ENCODE results near the gene LRRN2.
A peak's percentile ranks its signal among the peaks of the same experiment; 100 is the strongest.

The LRRN2 gene

DNA sequence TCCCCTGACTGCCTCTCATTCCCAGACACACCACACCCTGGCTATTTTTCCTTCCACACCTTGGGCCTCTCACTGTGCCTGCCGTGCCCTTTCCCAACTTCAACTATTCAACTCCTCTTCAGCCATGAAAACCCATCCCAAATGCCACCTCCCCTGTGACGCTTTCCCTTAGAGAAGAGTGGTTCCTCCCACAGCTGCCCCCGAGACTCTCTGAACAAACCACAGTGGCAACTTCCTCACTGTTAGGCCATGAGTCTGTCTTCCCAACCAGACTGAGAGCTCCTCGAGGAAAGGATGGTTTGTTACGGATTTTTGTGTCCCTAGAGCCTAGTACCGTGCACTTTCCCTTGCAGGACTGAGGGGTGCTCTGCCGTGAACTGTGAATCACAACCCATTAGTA is 59.2 kb downstream of the LRRN2 start:
- no peak for DNase-seq

- DNase-seq = no peak
Observed at GRCh38 chr1:204624631-204625216, 60.8 kb downstream of the LRRN2 start.

- peak; percentile 14 for DNase-seq
Observed at GRCh38 chr1:204623894-204624361, 61.6 kb downstream of the LRRN2 start.

DNA sequence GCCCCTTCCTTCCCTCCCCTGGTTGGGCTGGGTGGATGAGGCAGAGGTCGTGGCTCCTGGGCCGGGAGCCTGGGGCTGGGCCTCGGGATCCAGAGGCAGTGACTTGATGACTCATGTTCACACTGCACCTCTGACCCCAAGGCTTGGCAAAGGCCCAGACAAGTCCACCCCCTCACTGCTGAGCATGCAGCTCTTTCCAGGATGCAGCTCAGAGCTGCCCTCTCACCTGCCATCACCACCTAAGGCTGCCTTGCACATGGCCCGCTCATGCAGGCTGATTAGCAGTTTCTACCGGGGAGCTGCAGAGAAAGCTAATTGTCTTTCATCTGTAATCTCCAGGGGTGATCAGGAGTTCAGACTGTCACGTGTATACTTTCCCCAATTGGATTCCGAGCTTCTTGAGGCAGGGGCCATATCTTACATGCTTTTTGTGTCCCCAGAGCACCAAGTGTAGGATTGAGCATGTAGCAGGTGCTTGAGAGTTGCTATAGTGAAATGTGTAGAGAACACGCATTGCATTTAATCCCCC is 62.1 kb downstream of the LRRN2 start:
- DNase-seq = no peak

GRCh38 chr1:204621996-204622395 is 63.5 kb downstream of the LRRN2 start:
- no peak for DNase-seq

- no peak for DNase-seq
Observed at GRCh38 chr1:204621396-204621795, 64.1 kb downstream of the LRRN2 start.

- DNase-seq = no peak
Observed at GRCh38 chr1:204619721-204620120, 65.8 kb downstream of the LRRN2 start.

DNA sequence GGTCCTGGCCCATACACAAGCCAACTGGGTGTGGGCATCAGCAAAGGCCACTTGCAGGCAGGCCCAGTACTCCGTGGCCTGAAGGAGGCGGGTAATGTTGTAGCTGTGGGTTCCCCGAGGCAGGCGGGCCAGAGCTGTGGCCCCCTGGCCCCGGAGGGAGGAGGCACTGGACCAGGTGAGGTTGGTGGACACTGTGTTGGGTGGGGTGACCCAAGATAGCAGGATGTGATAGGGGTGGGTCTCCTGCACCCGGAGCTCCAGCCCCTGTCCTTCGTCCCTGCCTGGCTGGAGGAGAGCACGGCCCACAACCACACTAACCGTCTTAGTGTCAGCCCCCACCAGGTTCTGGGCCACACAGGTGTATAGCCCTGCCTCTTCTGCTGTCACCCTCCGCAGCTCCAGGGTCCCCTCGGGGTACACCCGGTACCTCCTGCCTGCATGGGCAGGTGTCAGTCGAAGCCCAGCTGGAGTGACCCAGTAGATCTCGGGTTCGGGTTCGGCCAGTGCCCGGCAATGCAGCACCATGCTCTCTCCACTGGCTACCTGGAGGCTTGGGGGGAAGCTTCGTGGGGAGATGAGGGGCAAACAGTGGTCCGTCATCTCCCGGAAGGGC is 67.3 kb downstream of the LRRN2 start:
- DNase-seq = no peak

DNA sequence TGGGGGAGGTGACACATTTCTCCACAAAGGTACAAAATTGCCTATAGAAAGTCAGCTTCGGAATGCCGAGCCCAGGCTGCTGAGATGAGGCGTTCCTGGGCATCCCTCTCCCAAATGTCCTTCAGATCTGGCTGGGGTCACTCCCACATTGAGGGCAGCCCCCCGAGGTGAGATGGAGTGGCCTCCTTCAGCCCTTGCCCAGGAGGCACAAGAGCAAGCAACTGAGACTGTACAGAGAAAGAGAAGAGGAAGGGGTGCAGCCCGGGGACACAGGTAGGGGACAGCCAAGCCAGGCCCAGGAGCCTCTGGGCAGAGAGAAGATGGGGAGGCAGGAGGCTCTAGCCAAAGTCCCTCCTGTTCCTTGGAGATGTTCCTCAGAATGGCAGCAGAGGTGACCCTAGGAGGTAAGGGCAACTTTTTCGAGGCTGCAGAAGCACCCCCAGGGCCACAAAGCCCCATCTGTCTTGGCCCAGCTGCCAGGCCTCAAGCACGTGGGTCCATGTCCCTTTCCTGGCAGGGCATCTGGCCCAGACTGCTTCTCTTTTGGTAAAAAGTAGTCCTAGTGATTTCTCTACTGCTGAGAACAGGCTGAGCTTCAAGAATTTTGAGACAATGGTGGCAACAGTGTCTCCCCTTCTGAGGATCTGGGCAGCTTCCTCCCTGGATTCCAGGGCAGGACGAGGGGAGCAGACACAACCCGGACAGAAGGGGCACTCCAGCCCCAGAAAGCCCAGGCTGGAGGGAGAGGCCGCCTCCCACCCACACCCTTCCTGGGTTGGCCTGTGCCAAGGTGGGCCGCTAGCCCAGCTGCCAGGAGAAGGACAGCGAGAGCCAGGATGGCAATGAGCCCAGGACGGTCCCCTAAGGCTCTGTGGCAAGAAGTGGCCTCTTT is 68.0 kb downstream of the LRRN2 start:
- no peak for DNase-seq

- DNase-seq = no peak
Observed at GRCh38 chr1:204616641-204617040, 68.9 kb downstream of the LRRN2 start.

- no peak for DNase-seq
Observed at GRCh38 chr1:204615881-204616280, 69.7 kb downstream of the LRRN2 start.

DNA sequence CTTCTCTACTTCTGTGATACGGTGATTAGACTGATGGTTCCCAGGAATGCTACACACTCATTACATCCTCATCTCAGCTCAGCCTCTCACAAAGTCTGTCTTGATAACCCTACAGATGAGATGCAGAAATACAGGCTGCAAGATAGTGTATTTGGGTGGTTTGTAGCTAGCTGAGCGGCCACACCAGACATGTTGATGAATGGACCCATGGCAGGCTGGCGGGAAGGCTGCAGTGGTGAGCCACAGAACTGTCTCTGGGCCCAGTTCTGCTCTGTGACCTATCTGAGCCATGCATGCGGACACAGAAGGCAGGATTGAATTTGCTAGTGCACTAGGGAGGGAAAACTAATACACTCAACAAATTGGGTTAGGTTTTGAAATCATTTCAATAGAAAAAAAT is 71.9 kb downstream of the LRRN2 start:
- no peak for DNase-seq

GRCh38 chr1:204612326-204612725 is 73.2 kb downstream of the LRRN2 start:
- no peak for DNase-seq

DNA sequence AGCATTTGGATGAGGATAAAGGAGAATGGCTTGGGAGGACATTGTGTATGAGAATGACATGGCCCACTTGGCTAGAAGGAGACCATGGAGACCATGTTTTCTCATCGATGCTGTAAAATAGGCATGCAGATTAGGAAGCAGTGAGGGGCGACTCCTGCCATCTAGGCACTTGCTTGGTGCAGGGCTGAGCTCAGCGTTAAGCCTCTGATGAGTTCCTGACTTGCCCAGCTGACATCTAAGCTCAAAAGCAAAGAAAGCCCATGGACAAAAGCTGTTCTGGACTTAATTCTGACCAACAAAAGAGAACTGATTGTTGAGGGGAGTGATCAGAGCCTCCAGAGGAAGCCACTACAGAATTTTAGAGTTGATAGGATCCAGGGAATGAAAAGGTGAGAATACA is 74.5 kb downstream of the LRRN2 start:
- DNase-seq = no peak

DNA sequence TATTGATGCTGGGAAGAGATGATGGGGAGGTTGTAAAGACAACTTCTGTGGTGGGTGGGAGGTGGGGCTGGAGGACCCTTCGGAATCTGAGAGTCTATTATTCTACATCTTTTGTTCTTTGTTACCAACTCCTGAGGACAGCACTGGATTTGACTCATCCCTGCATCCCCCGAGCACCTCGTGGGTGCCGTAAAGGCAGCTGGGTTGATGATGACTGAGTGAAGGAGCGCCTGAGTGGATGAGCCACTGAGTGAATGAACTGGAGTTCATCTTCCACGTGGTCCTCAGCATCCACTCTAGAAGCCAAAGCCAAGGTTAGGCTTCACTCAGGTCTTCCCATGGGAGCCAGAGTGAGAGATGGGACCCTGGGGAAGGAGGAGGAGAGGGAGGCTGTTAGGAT is 77.6 kb downstream of the LRRN2 start:
- no peak for DNase-seq

- DNase-seq = no peak
Observed at GRCh38 chr1:204605791-204606190, 79.7 kb downstream of the LRRN2 start.

GRCh38 chr1:204602871-204603542 is 82.5 kb downstream of the LRRN2 start:
- no peak for DNase-seq

DNA sequence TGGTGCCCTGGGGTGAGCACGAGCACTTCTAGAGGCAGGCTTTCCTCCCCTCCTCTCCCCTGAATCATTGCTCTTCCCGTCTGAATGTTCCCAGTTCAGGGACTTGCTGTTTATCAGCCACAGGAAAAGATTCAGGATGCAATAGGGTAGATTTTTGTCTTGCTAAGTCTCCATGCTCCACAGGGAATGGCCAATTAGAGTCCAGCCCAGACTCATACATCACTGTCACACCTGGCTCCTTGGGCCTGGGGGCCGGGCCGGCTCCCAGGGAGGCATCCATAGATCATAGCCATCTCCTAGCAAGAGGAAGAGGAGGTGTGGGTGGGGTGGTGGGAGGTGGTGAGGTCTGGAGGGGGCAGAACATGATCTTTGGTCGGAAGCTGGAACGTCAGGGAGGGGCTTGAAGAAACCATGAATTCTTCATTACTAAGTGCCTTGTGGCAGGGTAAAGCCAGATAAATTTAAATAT is 83.4 kb downstream of the LRRN2 start:
- DNase-seq = no peak

DNA sequence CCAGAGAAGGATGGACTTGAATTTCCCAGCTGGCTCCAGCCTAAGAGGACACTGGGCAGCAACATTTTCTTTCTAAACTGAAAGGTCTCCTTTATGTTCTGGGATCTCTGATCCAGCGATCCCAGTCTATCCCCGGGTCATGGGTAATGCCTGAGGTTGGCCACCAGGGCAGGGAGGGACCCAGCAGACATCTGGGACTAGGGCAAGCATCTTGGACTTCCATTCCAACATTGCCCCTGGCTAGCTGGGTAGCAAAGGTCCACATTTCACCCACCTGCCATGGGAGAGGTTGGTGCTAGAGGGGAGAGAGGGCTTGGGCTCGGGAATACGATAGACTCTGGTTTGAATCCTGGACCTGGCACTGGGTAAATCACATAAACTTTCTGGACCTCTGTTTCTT is 84.6 kb downstream of the LRRN2 start:
- no peak for DNase-seq

- no peak for DNase-seq
Observed at GRCh38 chr1:204600203-204600602, 85.3 kb downstream of the LRRN2 start.

GRCh38 chr1:204599596-204599995 is 85.9 kb downstream of the LRRN2 start:
- DNase-seq = no peak

DNA sequence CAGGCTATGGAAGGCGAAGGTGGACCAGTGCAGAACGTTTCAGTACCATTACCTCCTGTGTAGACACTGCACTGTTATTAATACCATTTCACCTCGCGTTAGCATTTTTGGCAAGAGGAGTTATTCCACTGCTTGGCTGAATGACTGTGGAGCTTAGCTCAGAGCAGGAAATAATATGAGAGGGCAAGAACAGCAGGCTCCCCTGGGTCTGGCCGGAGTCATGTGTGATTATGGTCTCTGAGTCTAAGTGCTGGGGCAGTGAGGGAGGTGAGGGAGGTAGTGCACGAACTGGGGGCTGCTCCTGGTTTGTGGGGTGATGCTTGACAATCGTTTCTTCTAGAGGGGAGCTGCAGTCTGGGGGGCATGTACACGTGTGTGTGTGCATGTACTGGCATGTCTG is 86.4 kb downstream of the LRRN2 start:
- DNase-seq = no peak
